ENCODE results near the gene SEZ6L2. TPM values are rescaled to one million over a fixed set of nuclear protein-coding genes. Genes with fewer than 3 reads are reported as not detected.

Gene SEZ6L2
- total RNA-seq (2021), result 46.5 and 64.0 TPM in 2 replicates
- percentile 43 among the genes with signal in this experiment for Bru-seq, nascent RNA
- BruChase-seq, experiment 1, labeled RNA remaining after a 2-hour chase, result percentile 48 among the genes with signal in this experiment
- BruChase-seq, experiment 2, labeled RNA remaining after a 6-hour chase, result percentile 62 among the genes with signal in this experiment
- long read RNA-seq, transcript SEZ6L2-209 (18 exons, 3,555 nt), result major isoform, 11 of 59 reads
- long read RNA-seq, transcript SEZ6L2-201 (17 exons, 3,801 nt), result minor isoform, 5 of 59 reads
- long read RNA-seq, partial matches to known transcripts, result 29 of 59 reads
- long read RNA-seq, other reads (novel, unspliced or antisense), result 13 of 59 reads

DNA sequence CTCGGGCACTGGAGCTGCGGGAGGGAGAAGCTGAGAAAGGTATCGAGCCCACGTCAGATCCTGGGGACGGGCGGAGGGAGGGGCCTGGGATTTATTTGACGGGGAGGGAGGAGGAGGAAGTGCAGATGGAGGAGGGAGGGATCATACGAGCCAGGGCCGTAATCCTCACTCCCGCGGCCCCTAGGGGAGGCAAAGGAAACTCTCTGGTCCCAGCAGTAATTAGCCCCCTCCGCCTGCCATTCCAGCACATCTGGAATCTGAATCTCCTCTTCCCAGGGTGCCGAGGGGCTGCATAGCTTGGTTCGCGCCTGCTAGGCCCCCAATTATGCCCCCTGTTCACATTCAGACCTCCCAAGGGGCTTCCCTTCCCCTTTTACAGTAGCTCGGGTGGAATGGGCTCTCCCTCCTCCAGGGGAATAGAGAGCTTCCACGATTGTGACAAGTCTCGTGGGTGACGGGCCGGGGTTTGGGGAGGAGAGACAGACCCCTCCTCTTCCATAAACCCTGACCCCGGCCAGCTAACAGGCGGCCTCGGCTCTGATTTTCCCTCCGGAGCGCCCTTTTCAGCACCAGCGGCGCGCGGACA is at the start of gene SEZ6L2:
TSS of gene SEZ6L2 (minus strand) at position 35 of the 586 bp plus-strand sequence. CDS start 531 bp downstream, outside the sequence.
- no peaks in the 10 kb centered on the region for H4K20me1 ChIP-seq (ENCODE audit: insufficient read depth)
- no peaks in the 10 kb centered on the region for H3K36me3 ChIP-seq (ENCODE audit: low read depth)
- H3F3A ChIP-seq (ENCODE audit: insufficient read depth, low read depth), result peaks cover 10% of the 10 kb centered on the region
- no peak for TF ChIP-seq EZH2 (IDR thresholded peaks at IDR 0.05; ENCODE audit: low read depth)
- TF ChIP-seq, protein P1, sequence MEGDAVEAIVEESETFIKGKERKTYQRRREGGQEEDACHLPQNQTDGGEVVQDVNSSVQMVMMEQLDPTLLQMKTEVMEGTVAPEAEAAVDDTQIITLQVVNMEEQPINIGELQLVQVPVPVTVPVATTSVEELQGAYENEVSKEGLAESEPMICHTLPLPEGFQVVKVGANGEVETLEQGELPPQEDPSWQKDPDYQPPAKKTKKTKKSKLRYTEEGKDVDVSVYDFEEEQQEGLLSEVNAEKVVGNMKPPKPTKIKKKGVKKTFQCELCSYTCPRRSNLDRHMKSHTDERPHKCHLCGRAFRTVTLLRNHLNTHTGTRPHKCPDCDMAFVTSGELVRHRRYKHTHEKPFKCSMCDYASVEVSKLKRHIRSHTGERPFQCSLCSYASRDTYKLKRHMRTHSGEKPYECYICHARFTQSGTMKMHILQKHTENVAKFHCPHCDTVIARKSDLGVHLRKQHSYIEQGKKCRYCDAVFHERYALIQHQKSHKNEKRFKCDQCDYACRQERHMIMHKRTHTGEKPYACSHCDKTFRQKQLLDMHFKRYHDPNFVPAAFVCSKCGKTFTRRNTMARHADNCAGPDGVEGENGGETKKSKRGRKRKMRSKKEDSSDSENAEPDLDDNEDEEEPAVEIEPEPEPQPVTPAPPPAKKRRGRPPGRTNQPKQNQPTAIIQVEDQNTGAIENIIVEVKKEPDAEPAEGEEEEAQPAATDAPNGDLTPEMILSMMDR (conservative IDR thresholded peaks at IDR 0.05), result peak; percentile 68
- peak within 1 kb of the TSS; percentile 100 for H3K4me2 ChIP-seq
- ChIA-PET CTCF (interaction anchor here (0.6 to 1.8 kb wide), 12 partner anchors 9 to 177 kb away, joined by 3 to 11 read pairs (median 6); partner anchors contain the start of genes PAGR1, TAOK2 and TMEM219), POLR2A (ENCODE audit: unreplicated experiment) (interaction anchor here (0.6 to 1.7 kb wide), 10 partner anchors 13 to 471 kb away, joined by 4 to 30 read pairs (median 6); partner anchors contain the start of gene TAOK2)
- no peaks in the 10 kb centered on the region for H3K9me2 ChIP-seq (ENCODE audit: insufficient read depth)
- H3K4me3 ChIP-seq, result peak within 1 kb of the TSS; percentile 72
- H2AFZ ChIP-seq, result peak within 1 kb of the TSS; percentile 89
- BruUV-seq (replicated peaks), result no TSS peak
- DNase-seq, result peak; percentile 90 to 91
- no peaks in the 10 kb centered on the region for H3K9me3 ChIP-seq (ENCODE audit: insufficient read depth, low read depth)
- H3K79me2 ChIP-seq (ENCODE audit: low read depth), result 0 out of 2 replicates have a peak, but pooled peaks cover 5% of the 10 kb centered on the region
- no peaks in the 10 kb centered on the region for H3K27me3 ChIP-seq (ENCODE audit: insufficient read depth, low read depth)
- H3K27ac ChIP-seq, result peak within 1 kb of the TSS; percentile 51
- peaks cover 16% of the 10 kb centered on the region; the same call in 1 of the 2 replicates for H3K4me1 ChIP-seq (replicated peaks; ENCODE audit: insufficient read depth)
- intact Hi-C loops (cut with micrococcal nuclease; ENCODE audit: unreplicated experiment), result loop anchor here (1.0 to 5.0 kb wide), 4 partner anchors 37 to 97 kb away; partner anchors contain the start of genes CDIPT, INO80E, MVP and TAOK2

DNA sequence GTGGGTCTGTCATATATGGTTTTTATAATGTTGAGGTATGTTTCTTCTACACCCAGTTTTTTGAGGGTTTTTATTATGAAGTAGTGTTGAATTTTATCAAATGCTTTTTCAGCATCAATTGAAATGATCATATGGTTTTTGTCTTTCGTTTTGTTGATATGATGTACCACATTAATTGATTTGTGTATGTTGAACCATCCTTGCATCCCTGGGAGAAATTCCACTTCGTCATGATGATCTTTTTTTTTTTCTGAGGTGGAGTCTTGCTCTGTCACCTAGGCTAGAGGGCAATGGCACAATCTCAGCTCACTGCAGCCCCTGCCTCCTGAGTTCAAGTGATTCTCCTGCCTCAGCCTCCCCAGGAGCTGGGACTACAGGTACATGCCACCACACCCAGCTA is 48.5 kb upstream of the SEZ6L2 start:
- Histone ChIP-seq H4K20me1 (ENCODE audit: insufficient read depth) (no peaks in the 10 kb centered on the region), H3K27ac (no peak overlapping the region), H3K4me3 (no peak overlapping the region), H3K9me2 (ENCODE audit: insufficient read depth) (no peaks in the 10 kb centered on the region), H2AFZ (no peak overlapping the region), H3K79me2 (ENCODE audit: low read depth) (no peaks in the 10 kb centered on the region), H3K9me3 (ENCODE audit: insufficient read depth, low read depth) (no peaks in the 10 kb centered on the region), H3K4me2 (no peak overlapping the region), H3K36me3 (ENCODE audit: low read depth) (no peaks in the 10 kb centered on the region), H3F3A (ENCODE audit: insufficient read depth, low read depth) (peaks cover 24% of the 10 kb centered on the region), H3K4me1 (replicated peaks; ENCODE audit: insufficient read depth) (peaks cover 22% of the 10 kb centered on the region), H3K27me3 (ENCODE audit: insufficient read depth, low read depth) (no peaks in the 10 kb centered on the region)
- POLR2A ChIA-PET (ENCODE audit: unreplicated experiment), result interaction anchor here (0.6 kb wide), 1 partner anchor 168 kb away, joined by 3 read pairs; no protein-coding TSS in a partner anchor
- DNase-seq, result no peak
- CTCF ChIA-PET, result interaction anchor here (0.6 kb wide), 1 partner anchor 111 kb away, joined by 3 read pairs; no protein-coding TSS in a partner anchor
- no peak for TF ChIP-seq EZH2 (IDR thresholded peaks at IDR 0.05; ENCODE audit: low read depth)
- TF ChIP-seq, protein P1 (conservative IDR thresholded peaks at IDR 0.05), result no peak
- no TSS peak for BruUV-seq (replicated peaks)
- intact Hi-C loops (cut with micrococcal nuclease; ENCODE audit: unreplicated experiment), result no loop called here

Data from PC-9 (cell line).